Tibial artery (tissue), 4 donors: ENCODE results near the gene HAUS5.

ENCODE experiments used
- DNase-seq, 2 donors: peaks; one replicate each; pipeline ENCODE4 v3.0.0-alpha.2; 2019
- H3K27ac ChIP-seq, 2 donors: fragments of 200-600 bp; sonication (generic) in 1 of 2; 1 replicate in 1 of 2; 2 replicates in 1 of 2; pipeline ENCODE4 v1.5.1; 2018 to 2019; ENCODE audit warnings: mild to moderate bottlenecking in 1 of 2
- H3K27me3 ChIP-seq, 2 donors: fragments of 200-600 bp; sonication (generic) in 1 of 2; one replicate each; pipeline versions ENCODE4 v1.5.1 to v1.6.0; 2016 to 2019
- H3K36me3 ChIP-seq, 3 donors: fragments of 200-600 bp; sonication (generic) in 2 of 3; one replicate each; pipeline ENCODE4 v1.5.1; 2016 to 2019; ENCODE audit warnings: mild to moderate bottlenecking in 2 of 3
- H3K4me1 ChIP-seq, 4 donors: fragments of 200-600 bp; sonication (generic) in 2 of 4; 1 replicate in 3 of 4; 2 replicates in 1 of 4; pipeline ENCODE4 v1.5.1; 2016 to 2019
- H3K4me3 ChIP-seq, 2 donors: fragments of 200-600 bp; sonication (generic) in 1 of 2; 1 replicate in 1 of 2; 2 replicates in 1 of 2; pipeline ENCODE4 v1.5.1; 2018 to 2019; ENCODE audit warnings: mild to moderate bottlenecking in 2 of 2
- H3K9me3 ChIP-seq, 3 donors: fragments of 200-600 bp; sonication (generic) in 1 of 3; one replicate each; pipeline ENCODE4 v1.5.1; 2016 to 2019
- intact Hi-C: fragments of 100-400 bp; cut with DNase I; formaldehyde crosslinking; loops from one replicate; pipeline ENCODE4 v1.15.0; 2023; ENCODE audit warnings: low total_unique reads
- TF ChIP-seq, protein P1 (sequence below), 2 experiments: fragments of 200-600 bp in 1 of 2; fragments of 450-650 bp in 1 of 2; IDR thresholded peaks; one replicate each; pipeline ENCODE4 v1.5.1; 2017 to 2019; ENCODE audit warnings: antibody characterized with exemption in 2 of 2, mild to moderate bottlenecking in 1 of 2, moderate library complexity in 1 of 2

The HAUS5 gene

DNA sequence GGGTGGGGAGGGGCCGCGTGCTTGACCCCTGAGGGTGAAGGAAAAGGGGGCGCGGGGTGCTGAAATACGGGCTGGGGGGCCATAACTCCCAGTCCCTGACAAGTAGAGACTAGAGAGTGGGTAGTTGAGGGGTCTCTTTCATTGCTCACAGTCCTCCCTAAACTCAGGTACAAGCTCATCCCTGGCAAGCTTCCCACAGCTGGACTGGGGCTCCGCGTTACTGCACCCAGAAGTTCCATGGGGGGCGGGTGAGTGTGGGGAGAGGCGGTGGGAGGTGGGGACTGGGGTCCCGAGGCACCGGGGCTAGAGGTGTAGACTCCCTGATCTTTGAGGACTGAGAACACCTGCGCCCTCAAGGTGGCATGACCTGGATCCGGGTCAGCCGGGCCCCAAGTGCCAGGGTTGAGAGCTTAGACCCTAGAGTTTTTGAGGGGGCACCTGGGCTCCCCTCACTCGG, 30.3 kb downstream of the HAUS5 start:
- Histone ChIP-seq H3K9me3 (no peaks in the 10 kb centered on the region), H3K4me1 (peaks cover 4 to 34% (median 24%) of the 10 kb centered on the region in 4 donors), H3K36me3 (peaks cover 0 to 6% (median 5%) of the 10 kb centered on the region in 3 donors), H3K27ac (peak overlapping the region; percentile 72 to 93), H3K4me3 (peak overlapping the region; percentile 59 to 73), H3K27me3 (no peaks in the 10 kb centered on the region)
- no peak for DNase-seq
- TF ChIP-seq, protein P1, sequence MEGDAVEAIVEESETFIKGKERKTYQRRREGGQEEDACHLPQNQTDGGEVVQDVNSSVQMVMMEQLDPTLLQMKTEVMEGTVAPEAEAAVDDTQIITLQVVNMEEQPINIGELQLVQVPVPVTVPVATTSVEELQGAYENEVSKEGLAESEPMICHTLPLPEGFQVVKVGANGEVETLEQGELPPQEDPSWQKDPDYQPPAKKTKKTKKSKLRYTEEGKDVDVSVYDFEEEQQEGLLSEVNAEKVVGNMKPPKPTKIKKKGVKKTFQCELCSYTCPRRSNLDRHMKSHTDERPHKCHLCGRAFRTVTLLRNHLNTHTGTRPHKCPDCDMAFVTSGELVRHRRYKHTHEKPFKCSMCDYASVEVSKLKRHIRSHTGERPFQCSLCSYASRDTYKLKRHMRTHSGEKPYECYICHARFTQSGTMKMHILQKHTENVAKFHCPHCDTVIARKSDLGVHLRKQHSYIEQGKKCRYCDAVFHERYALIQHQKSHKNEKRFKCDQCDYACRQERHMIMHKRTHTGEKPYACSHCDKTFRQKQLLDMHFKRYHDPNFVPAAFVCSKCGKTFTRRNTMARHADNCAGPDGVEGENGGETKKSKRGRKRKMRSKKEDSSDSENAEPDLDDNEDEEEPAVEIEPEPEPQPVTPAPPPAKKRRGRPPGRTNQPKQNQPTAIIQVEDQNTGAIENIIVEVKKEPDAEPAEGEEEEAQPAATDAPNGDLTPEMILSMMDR (IDR thresholded peaks at IDR 0.05) = no peak
- intact Hi-C loops = no loop called here

DNA sequence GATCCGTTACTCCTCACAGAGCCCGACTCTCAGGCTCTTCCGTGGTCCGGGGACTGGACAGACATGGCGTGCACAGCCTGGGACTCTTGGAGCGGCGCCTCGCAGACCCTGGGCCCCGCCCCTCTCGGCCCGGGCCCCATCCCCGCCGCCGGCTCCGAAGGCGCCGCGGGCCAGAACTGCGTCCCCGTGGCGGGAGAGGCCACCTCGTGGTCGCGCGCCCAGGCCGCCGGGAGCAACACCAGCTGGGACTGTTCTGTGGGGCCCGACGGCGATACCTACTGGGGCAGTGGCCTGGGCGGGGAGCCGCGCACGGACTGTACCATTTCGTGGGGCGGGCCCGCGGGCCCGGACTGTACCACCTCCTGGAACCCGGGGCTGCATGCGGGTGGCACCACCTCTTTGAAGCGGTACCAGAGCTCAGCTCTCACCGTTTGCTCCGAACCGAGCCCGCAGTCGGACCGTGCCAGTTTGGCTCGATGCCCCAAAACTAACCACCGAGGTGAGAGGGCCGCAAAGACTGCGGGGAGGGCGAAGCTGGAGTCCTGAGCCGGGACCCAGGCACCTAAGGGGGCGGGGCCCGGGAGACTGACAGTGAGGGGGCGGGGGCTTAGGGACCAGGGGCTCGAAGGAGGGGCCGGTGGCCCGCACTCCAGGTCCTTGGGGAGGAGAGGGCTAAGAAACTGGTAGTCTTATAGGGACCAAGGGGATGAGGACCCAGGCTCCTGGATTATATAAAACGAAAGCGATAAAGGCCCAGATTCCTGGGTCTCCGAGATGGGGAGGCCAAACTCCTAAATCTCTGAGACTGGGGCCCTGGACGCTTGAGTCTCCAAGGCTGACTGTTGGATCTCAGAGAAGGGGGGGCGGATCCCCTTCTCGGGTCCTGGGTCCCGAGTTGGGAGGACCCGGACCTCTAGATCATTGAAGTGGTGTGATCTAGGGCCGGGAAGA, 31.0 kb downstream of the HAUS5 start:
- H3K36me3 ChIP-seq = no peaks in the 10 kb centered on the region
- intact Hi-C loops = loop anchor here (2.0 kb wide), 1 partner anchor 15 kb away; the partner anchor contains the start of gene RBM42
- peak overlapping the region; percentile 59 to 73 for H3K4me3 ChIP-seq
- H3K4me1 ChIP-seq = peaks cover 4 to 34% (median 24%) of the 10 kb centered on the region in 4 donors
- no peaks in the 10 kb centered on the region for H3K9me3 ChIP-seq
- H3K27me3 ChIP-seq = no peaks in the 10 kb centered on the region
- TF ChIP-seq, protein P1 (IDR thresholded peaks at IDR 0.05) = no peak
- peak; percentile 71 to 87 for DNase-seq
- H3K27ac ChIP-seq = peak overlapping the region; percentile 72 to 93

DNA sequence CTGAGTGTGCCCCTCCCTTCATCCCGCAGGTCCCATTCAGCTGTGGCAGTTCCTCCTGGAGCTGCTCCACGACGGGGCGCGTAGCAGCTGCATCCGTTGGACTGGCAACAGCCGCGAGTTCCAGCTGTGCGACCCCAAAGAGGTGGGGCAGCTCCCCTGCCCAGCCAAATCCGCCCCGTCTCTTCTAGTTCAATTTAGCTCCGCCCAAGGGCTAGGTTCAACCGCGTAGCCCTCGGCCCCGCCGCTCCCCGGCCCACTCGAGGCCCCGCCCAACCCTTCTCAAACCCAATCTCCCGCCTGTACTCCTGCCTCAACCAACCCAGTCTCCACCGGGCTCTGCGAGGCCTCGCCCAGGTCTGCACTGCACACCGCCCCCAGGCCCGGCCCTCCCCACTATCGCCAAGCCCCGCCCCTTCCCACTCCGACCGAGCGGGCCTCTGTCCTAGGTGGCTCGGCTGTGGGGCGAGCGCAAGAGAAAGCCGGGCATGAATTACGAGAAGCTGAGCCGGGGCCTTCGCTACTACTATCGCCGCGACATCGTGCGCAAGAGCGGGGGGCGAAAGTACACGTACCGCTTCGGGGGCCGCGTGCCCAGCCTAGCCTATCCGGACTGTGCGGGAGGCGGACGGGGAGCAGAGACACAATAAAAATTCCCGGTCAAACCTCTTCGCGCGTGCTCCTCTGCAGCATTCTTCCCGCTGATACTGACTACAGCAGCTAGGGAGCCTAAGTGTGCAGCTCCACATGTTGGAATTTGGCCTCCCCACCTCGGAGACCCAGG, 31.9 kb downstream of the HAUS5 start:
- H3K27me3 ChIP-seq = no peaks in the 10 kb centered on the region
- no peaks in the 10 kb centered on the region for H3K9me3 ChIP-seq
- peak; percentile 96 to 98 for DNase-seq
- H3K4me1 ChIP-seq = peaks cover 4 to 43% (median 32%) of the 10 kb centered on the region in 4 donors
- peak overlapping the region; percentile 59 to 73 for H3K4me3 ChIP-seq
- peak overlapping the region; percentile 72 to 93 for H3K27ac ChIP-seq
- TF ChIP-seq, protein P1 (IDR thresholded peaks at IDR 0.05) = no peak
- intact Hi-C loops = loop anchor here (2.0 kb wide), 1 partner anchor 16 kb away; the partner anchor contains the start of gene RBM42
- H3K36me3 ChIP-seq = no peaks in the 10 kb centered on the region

DNA sequence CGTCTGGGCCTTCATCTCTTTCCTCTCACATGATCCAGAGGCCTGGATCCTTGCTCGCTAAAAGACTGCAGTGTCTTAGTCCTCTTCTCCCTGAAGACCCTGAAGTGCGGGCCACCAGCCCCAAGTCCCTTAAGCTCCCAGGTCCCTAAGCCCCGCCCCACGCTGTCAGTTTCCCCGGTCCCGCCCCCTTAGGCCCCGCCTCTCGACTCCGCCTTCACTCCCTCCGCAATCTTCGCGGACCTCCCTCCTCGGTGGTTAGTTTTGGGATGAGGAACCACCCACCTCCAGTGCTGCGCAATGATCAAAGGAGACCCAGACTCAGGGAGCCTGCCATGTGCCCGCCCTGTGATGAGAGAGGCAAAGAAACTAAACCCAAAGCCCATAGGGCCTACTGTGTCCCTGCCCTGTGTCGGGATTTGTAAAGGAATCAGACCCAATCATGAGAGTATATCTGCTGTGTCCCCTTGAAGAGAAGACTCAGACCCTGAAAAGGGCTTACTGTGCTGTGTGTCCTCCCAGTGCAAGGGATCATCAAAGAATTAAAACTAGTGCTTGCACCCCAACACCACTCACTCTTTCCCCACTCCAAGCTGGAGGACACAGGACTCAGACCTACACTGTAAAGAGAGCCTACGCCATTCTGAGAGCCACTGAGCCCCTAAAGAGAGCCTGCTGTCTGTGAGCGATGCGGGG, 32.6 kb downstream of the HAUS5 start:
- H3K4me1 ChIP-seq = peaks cover 4 to 48% (median 37%) of the 10 kb centered on the region in 4 donors
- H3K27me3 ChIP-seq = no peaks in the 10 kb centered on the region
- H3K27ac ChIP-seq = peak overlapping the region; percentile 72 to 93
- no peaks in the 10 kb centered on the region for H3K9me3 ChIP-seq
- peak overlapping the region; percentile 59 to 73 for H3K4me3 ChIP-seq
- intact Hi-C loops = loop anchor here (2.0 kb wide), 1 partner anchor 16 kb away; the partner anchor contains the start of gene RBM42
- peaks cover 0 to 4% (median 0%) of the 10 kb centered on the region in 3 donors for H3K36me3 ChIP-seq
- peak; percentile 88 to 93 for DNase-seq
- TF ChIP-seq, protein P1 (IDR thresholded peaks at IDR 0.05) = no peak
